GM13976 (cell line): ENCODE data around the gene HRG.
"Not testable (repeated sequence)": the region's sequence is repeated elsewhere in the genome, so short reads cannot be mapped to it uniquely, and the experiment has no call there.

Source experiments
- DNase-seq: peaks from one replicate; pipeline ENCODE4 v3.0.0; 2012; ENCODE audit warnings: low spot score
- in situ Hi-C: fragments of 300-500 bp; cut with MboI; formaldehyde crosslinking; loops from one replicate; pipeline ENCODE4 v1.12.0; 2022; ENCODE audit warnings: low sequenced_read_pairs, mixed read lengths, inconsistent platforms; ENCODE audit not compliant: unreplicated experiment
- TF ChIP-seq, protein P1 (sequence below): IDR thresholded peaks from 2 replicates; pipeline ENCODE4 v1.5.1; 2012; ENCODE audit warnings: borderline replicate concordance, mild to moderate bottlenecking; ENCODE audit not compliant: insufficient read depth; ENCODE audit errors: extremely low read depth, missing control alignments, control extremely low read depth

The HRG gene

DNA sequence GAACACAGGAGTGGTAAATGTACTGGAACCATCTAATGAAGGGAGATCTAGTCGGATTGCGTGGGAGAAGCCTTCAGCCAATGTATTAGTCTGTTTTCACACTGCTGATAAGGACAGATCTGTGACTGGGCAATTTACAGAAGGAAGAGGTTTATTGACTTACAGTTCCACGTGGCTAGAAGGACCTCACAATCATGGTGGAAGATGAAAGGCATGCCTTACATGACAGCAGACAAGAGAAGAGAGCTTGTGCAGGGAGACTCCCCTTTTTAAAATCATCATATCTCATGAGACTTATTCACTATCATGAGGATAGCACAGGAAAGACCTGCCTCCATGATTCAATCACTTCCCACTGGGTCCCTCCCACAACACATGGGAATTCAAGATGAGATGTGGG, 17.0 kb downstream of the HRG start:
- DNase-seq, result no peak
- TF ChIP-seq, protein P1, sequence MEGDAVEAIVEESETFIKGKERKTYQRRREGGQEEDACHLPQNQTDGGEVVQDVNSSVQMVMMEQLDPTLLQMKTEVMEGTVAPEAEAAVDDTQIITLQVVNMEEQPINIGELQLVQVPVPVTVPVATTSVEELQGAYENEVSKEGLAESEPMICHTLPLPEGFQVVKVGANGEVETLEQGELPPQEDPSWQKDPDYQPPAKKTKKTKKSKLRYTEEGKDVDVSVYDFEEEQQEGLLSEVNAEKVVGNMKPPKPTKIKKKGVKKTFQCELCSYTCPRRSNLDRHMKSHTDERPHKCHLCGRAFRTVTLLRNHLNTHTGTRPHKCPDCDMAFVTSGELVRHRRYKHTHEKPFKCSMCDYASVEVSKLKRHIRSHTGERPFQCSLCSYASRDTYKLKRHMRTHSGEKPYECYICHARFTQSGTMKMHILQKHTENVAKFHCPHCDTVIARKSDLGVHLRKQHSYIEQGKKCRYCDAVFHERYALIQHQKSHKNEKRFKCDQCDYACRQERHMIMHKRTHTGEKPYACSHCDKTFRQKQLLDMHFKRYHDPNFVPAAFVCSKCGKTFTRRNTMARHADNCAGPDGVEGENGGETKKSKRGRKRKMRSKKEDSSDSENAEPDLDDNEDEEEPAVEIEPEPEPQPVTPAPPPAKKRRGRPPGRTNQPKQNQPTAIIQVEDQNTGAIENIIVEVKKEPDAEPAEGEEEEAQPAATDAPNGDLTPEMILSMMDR, result no peak
- in situ Hi-C loops, result no loop called here

DNA sequence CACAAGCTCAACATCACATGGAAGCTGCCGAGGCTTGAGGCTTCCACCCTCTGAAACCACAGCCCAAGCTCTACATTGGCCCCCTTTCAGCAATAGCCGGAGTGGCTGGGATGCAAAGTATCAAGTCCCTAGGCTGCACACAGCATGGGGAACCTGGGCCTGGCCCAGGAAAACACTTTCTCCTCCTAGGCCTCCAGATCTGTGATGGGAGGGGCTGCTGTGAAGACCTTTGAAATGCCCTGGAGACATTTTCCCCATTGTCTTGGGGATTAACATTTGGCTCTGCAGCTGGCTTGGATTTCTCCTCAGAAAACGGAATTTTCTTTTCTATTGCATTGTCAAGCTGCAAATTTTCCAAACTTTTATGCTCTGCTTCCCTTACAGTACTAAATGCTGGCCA, 18.2 kb downstream of the HRG start:
- TF ChIP-seq, protein P1, result no peak
- in situ Hi-C loops, result no loop called here
- DNase-seq, result no peak

DNA sequence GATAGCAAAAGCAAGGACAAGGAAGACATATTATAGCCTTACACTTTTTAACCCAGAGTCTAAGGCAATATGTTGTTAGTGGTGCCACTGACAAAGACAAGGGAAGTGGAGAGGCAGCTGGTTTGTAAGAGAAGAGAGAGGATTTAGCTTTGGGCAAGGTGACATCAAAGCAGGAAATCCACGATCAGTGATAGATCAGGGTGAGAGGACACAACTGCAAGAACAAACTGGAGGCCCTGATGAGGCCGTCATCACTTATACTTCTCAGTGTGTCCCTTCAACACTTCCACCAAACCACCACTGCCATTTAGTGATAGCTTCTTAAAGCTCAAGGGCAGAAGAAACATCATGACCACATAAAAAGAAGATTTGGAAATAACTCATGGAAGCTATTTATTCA, 20.7 kb downstream of the HRG start:
- DNase-seq, in situ Hi-C loops: not testable (repeated sequence)

DNA sequence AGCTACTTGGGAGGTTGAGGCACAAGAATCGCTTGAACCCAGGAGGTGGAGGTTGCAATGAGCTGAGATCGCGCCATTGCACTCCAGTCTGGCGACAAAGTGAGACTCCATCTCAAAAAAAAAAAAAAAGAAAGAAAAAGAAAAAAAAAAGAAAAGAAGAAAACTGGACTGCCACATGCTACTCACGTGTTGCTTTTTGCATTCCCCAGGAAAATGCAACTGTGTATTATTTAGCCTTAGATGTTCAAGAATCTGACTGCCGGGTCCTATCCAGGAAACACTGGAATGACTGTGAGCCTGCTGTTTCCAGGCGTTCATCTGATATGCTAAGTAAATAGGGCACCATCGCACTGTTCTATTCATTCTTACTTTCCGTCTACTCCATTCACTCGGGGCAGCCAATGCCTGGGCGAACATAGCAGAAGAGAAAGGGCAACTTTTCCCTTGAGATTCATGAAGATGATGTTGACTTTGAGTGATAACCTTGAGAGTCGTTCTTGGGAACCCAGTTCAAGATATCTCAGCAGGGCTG, 21.4 kb downstream of the HRG start:
- TF ChIP-seq, protein P1, result no peak
- in situ Hi-C loops, result no loop called here
- DNase-seq, result no peak

DNA sequence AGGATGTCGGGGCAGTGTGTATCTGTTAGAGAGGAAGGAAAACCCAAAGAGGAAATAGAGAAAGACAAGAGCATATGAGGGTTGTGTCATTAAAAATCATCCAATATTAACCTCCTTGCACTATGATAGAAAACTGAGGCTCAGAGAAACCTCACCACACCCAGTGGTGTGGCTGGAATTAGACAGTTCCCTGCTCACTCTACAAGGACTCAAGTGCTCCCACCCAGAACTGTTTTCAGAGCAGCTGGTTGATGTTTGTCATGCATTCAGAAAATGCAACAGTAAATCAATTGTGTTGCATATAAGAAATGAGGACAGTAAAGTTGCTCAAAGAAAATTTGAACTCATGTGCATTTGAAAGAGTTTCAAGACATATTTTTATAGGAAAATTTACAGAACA, 24.5 kb downstream of the HRG start:
- in situ Hi-C loops, DNase-seq: not testable (repeated sequence)

DNA sequence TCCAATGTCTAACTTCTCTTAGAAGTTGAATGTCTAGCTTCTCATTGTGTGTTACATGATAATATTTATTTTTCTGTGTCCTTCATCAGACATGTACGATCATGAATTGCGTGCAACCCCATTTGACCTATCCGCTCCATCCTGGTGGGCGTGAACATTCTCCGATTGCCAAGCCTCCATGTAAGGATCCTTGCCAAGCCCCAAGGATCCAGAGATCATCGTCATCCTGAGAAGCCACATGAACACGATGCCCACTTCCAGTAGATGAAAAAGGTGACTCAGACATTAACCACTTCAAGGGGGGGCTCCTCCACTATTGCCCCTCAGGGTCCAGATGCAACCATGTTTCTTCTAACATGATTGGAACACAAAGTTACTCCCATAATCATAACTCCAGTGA, 25.9 kb downstream of the HRG start:
- no peak for DNase-seq
- in situ Hi-C loops, result no loop called here
- TF ChIP-seq, protein P1, result no peak

DNA sequence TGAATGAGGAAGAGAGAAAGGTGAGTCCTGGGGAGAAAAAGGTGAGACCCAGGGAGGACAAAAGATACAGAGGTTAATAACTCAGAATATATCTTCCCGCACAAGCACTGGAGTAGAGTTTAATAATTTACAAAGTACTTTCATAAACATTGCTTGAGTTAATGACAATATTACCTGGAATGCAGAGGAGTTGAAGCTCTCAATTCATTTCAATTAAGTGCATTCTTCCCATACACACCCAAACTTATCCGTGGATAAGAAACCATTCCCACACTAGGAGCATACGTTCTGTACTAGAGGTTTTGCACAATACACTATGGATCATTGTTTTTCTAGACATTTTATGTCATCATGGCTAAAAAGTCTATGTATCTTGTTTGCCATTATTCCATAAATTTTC, 28.0 kb downstream of the HRG start:
- in situ Hi-C loops, result no loop called here
- TF ChIP-seq, protein P1, result no peak
- no peak for DNase-seq
